22Rv1 (cell line): ENCODE results near the gene KCNK10.

Experiments
- H3K27ac ChIP-seq: fragments of 450-650 bp; 2 replicates; pipeline ENCODE4 v1.5.1; 2017
- CTCF ChIP-seq: fragments of 450-650 bp; IDR thresholded peaks from 2 replicates; pipeline ENCODE4 v1.5.1; 2017; ENCODE audit warnings: mild to moderate bottlenecking
- ZFX ChIP-seq: fragments of 450-650 bp; IDR thresholded peaks from 2 replicates; pipeline ENCODE4 v1.6.1; 2017; ENCODE audit warnings: antibody characterized with exemption, borderline replicate concordance

Gene KCNK10

GRCh38 chr14:88231603-88232002 is 91.5 kb downstream of the KCNK10 start:
- H3K27ac ChIP-seq: no peak overlapping the region
- TF ChIP-seq ZFX: no peak
- no peak for TF ChIP-seq CTCF

- H3K27ac ChIP-seq: no peak overlapping the region
- TF ChIP-seq CTCF (no peak), ZFX (no peak)
Observed at GRCh38 chr14:88229428-88229827, 93.6 kb downstream of the KCNK10 start.

GRCh38 chr14:88228522-88229236 is 94.4 kb downstream of the KCNK10 start:
- TF ChIP-seq CTCF (no peak), ZFX (no peak)
- H3K27ac ChIP-seq: no peak overlapping the region

- TF ChIP-seq ZFX (no peak), CTCF (no peak)
- H3K27ac ChIP-seq: no peak overlapping the region
Observed at GRCh38 chr14:88227693-88228092, 95.4 kb downstream of the KCNK10 start.

GRCh38 chr14:88225721-88226120 is 97.3 kb downstream of the KCNK10 start:
- TF ChIP-seq ZFX (no peak), CTCF (no peak)
- H3K27ac ChIP-seq: no peak overlapping the region

GRCh38 chr14:88218119-88218915 is 104.8 kb downstream of the KCNK10 start:
- TF ChIP-seq CTCF (no peak), ZFX (no peak)
- H3K27ac ChIP-seq: no peak overlapping the region

- no peak overlapping the region for H3K27ac ChIP-seq
- TF ChIP-seq CTCF: no peak
- TF ChIP-seq ZFX: no peak
Observed at GRCh38 chr14:88212691-88213090, 110.4 kb downstream of the KCNK10 start.
